K562 (cell line): ENCODE measurements around the gene INHBE. TPM values are rescaled to one million over a fixed set of nuclear protein-coding genes. Genes with fewer than 3 reads are reported as not detected.

Experiments used
- ATAC-seq: fragments of 200-7000 bp; cut with Tn5 transposase; 3 replicates; pipeline ENCODE4 v1.9.1; 2020; ENCODE audit warnings: moderate library complexity
- BruUV-seq: library from RNA; stranded (reverse); fragments of 400-500 nt; replicated peaks from 2 replicates; lab custom pipeline; 2021; lab: Mats Ljungman, UMichigan
- CTCF ChIA-PET: fragments of 300-600 bp; formaldehyde crosslinking; extraction: SDS; loops from one replicate; lab custom pipeline; 2021; ENCODE audit warnings: low intra/inter-chr PET ratio; lab: Yijun Ruan, JAX
- POLR2A ChIA-PET: fragments of 300-600, 350-650 bp; sonication (Branson Sonifier 250); formaldehyde crosslinking; extraction: SDS; loops from one replicate; lab custom pipeline; 2021; ENCODE audit warnings: antibody characterized with exemption, inconsistent platforms; lab: Yijun Ruan, JAX
- DNase-seq, 4 experiments: peaks; one replicate each; pipeline versions ENCODE4 v3.0.0 to v3.0.0-alpha.2; 2011 to 2018; ENCODE audit warnings: low spot score in 3 of 4, mixed read lengths in 3 of 4; ENCODE audit errors: extremely low read depth in 1 of 4
- FAIRE-seq: peaks from 2 replicates; lab custom pipeline; 2011; peaks lifted over from hg19 to GRCh38; lab: Jason Lieb, UNC
- H2AFZ ChIP-seq: 2 replicates; pipeline ENCODE4 v1.6.0; 2011; ENCODE audit warnings: low read depth, low read length, control low read depth, inconsistent platforms
- H3K27ac ChIP-seq: fragments of 200-600 bp; 3 replicates; pipeline ENCODE4 v1.8.0; 2011; ENCODE audit warnings: low read depth, mild to moderate bottlenecking, control low read depth, inconsistent platforms, low read length, moderate library complexity, mixed read lengths; ENCODE audit errors: extremely low read depth
- H3K27me3 ChIP-seq, 2 experiments: fragments of 300-600 bp in 1 of 2; 2 replicates in 1 of 2; 3 replicates in 1 of 2; pipeline versions ENCODE4 v1.6.0 to v1.8.0; 2011; ENCODE audit warnings: inconsistent platforms in 2 of 2, low read length in 2 of 2, mild to moderate bottlenecking in 1 of 2, mixed read lengths in 1 of 2, moderate library complexity in 1 of 2; ENCODE audit not compliant: control insufficient read depth in 2 of 2, insufficient read depth in 2 of 2
- H3K36me3 ChIP-seq: fragments of 300-600 bp; 3 replicates; pipeline ENCODE4 v1.8.0; 2011; ENCODE audit warnings: mild to moderate bottlenecking, low read length, inconsistent platforms; ENCODE audit not compliant: control insufficient read depth, insufficient read depth
- H3K4me1 ChIP-seq, 2 experiments: fragments of 200-600 bp in 1 of 2; replicated peaks in 1 of 2; 2 replicates in 1 of 2; 3 replicates in 1 of 2; pipeline versions ENCODE4 v1.5.1 to v1.8.0; 2011; ENCODE audit warnings: inconsistent platforms in 2 of 2, low read length in 2 of 2, mild to moderate bottlenecking in 1 of 2, mixed read lengths in 1 of 2, moderate library complexity in 1 of 2; ENCODE audit not compliant: control insufficient read depth in 2 of 2, insufficient read depth in 2 of 2
- H3K4me2 ChIP-seq: 2 replicates; pipeline ENCODE4 v1.6.1; 2011; ENCODE audit warnings: low read length, control low read depth, inconsistent platforms, mixed read lengths; ENCODE audit not compliant: insufficient read depth
- H3K4me3 ChIP-seq: fragments of 200-600 bp; sonication (generic), shearing (Covaris generic); 2 replicates; pipeline ENCODE4 v1.5.1; 2016; ENCODE audit warnings: control low read depth, inconsistent platforms
- H3K79me2 ChIP-seq: fragments of 200-600 bp; 3 replicates; pipeline ENCODE4 v1.8.0; 2011; ENCODE audit warnings: low read length, inconsistent platforms; ENCODE audit not compliant: control insufficient read depth, insufficient read depth
- H3K9ac ChIP-seq, 2 experiments: 2 replicates each; pipeline versions ENCODE4 v1.6.0 to v1.6.1; 2011; ENCODE audit warnings: low read depth in 2 of 2, low read length in 2 of 2, control low read depth in 1 of 2, inconsistent platforms in 1 of 2, mild to moderate bottlenecking in 1 of 2, mixed read lengths in 1 of 2; ENCODE audit not compliant: insufficient read depth in 1 of 2
- H3K9me1 ChIP-seq: one replicate; pipeline ENCODE4 v1.6.0; 2011; ENCODE audit warnings: inconsistent platforms, mild to moderate bottlenecking, low read length, moderate library complexity; ENCODE audit not compliant: control insufficient read depth, insufficient read depth
- H3K9me3 ChIP-seq: replicated peaks from 2 replicates; pipeline ENCODE4 v1.5.1; 2011; ENCODE audit warnings: low read depth, low read length, inconsistent platforms; ENCODE audit not compliant: control insufficient read depth, insufficient read depth
- H4K20me1 ChIP-seq: replicated peaks from 2 replicates; pipeline ENCODE4 v1.6.1; 2011; ENCODE audit warnings: low read length, inconsistent platforms, mixed read lengths; ENCODE audit not compliant: control insufficient read depth, insufficient read depth
- ARID4B ChIP-seq: sonication (generic); formaldehyde crosslinking; IDR thresholded peaks from 2 replicates; pipeline ENCODE4 v1.8.0; 2022; ENCODE audit warnings: mild to moderate bottlenecking, missing genetic modification reagents
- ATF1 ChIP-seq, 2 experiments: fragments of 450-650 bp in 1 of 2; IDR thresholded peaks; 2 replicates each; pipeline ENCODE4 v1.6.1; 2016; ENCODE audit warnings: missing compliant biosample characterization in 1 of 2, missing genetic modification characterization in 1 of 2
- ATF3 ChIP-seq, 2 experiments: fragments of 450-650 bp in 1 of 2; sonication (generic) in 1 of 2; formaldehyde crosslinking in 1 of 2; IDR thresholded peaks in 1 of 2; conservative IDR thresholded peaks in 1 of 2; 2 replicates each; pipeline versions ENCODE4 v1.6.1 to v1.8.1; 2016 to 2023; ENCODE audit warnings: mild to moderate bottlenecking in 2 of 2, moderate library complexity in 2 of 2, inconsistent platforms in 1 of 2, missing genetic modification reagents in 1 of 2
- CGGBP1 ChIP-seq: fragments of 250-450 bp; sonication (Bioruptor Pico); IDR thresholded peaks from 2 replicates; pipeline ENCODE4 v1.9.0; 2021; ENCODE audit warnings: mild to moderate bottlenecking
- CXXC5 ChIP-seq: fragments of 250-450 bp; sonication (Bioruptor Pico); IDR thresholded peaks from 2 replicates; pipeline ENCODE4 v1.8.0; 2022; ENCODE audit warnings: inconsistent platforms, mild to moderate bottlenecking, moderate library complexity
- KDM5B ChIP-seq: fragments of 200-600 bp; sonication (generic); IDR thresholded peaks from 2 replicates; pipeline ENCODE4 v1.6.1; 2012; ENCODE audit warnings: low read depth, mild to moderate bottlenecking, moderate library complexity, low read length, control low read depth, inconsistent platforms; ENCODE audit not compliant: insufficient replicate concordance
- KHSRP ChIP-seq: fragments of 450-650 bp; IDR thresholded peaks from 2 replicates; pipeline ENCODE4 v1.6.1; 2017
- PCBP1 ChIP-seq: fragments of 200-400 bp; formaldehyde crosslinking; IDR thresholded peaks from 2 replicates; pipeline ENCODE4 v1.6.1; 2018; ENCODE audit warnings: mild to moderate bottlenecking, low read depth, low read length; ENCODE audit not compliant: poor library complexity, severe bottlenecking
- RBFOX2 ChIP-seq: fragments of 200-400 bp; formaldehyde crosslinking; IDR thresholded peaks from 2 replicates; pipeline ENCODE4 v1.6.1; 2017; ENCODE audit warnings: low read depth, mild to moderate bottlenecking, low read length, moderate library complexity
- SOX6 ChIP-seq: fragments of 450-650 bp; IDR thresholded peaks from 2 replicates; pipeline ENCODE4 v1.6.1; 2014; ENCODE audit warnings: mild to moderate bottlenecking
- TEAD1 ChIP-seq, 2 experiments: fragments of 450-650 bp in 1 of 2; sonication (generic) in 1 of 2; formaldehyde crosslinking; IDR thresholded peaks; 2 replicates each; pipeline versions ENCODE4 v1.4.0 to v1.8.0; 2020 to 2022; ENCODE audit warnings: mild to moderate bottlenecking in 2 of 2, missing genetic modification reagents in 1 of 2
- ZNF174 ChIP-seq: fragments of 250-450 bp; sonication (Bioruptor Pico); IDR thresholded peaks from 2 replicates; pipeline ENCODE4 v1.4.0; 2020; ENCODE audit warnings: mild to moderate bottlenecking
- ZNF274 ChIP-seq: IDR thresholded peaks from 2 replicates; pipeline ENCODE4 v1.6.1; 2011; ENCODE audit warnings: low read depth, mild to moderate bottlenecking, low read length, moderate library complexity, borderline replicate concordance
- ZNF584 ChIP-seq: fragments of 200-800 bp; sonication (Bioruptor generic); IDR thresholded peaks from 2 replicates; pipeline ENCODE4 v1.6.1; 2016; ENCODE audit warnings: low read depth, mild to moderate bottlenecking, missing genetic modification characterization, missing compliant biosample characterization
- WGBS: fragments of 100-300 bp; shearing (Covaris generic); methylation state at CpG from one replicate; pipeline ENCODE4 v1.1.6; 2016; ENCODE audit warnings: low coverage, mixed read lengths; ENCODE audit not compliant: insufficient coverage; ENCODE audit errors: missing lambda C conversion rate; 5-methylcytosine and 5-hydroxymethylcytosine counted together
- in situ Hi-C: fragments of 300-500 bp; cut with MboI; formaldehyde crosslinking; loops from 4 replicates; pipeline ENCODE4 v1.15.0; 2018; ENCODE audit warnings: inconsistent platforms, mixed read lengths
- intact Hi-C: fragments of 100-400 bp; cut with micrococcal nuclease; formaldehyde crosslinking; loops from 2 replicates; pipeline ENCODE4 v1.14.2; 2022
- polyA plus RNA-seq, 8 experiments: library from polyadenylated mRNA; depleted of rRNA in 4 of 8; stranded (reverse) in 5 of 8; unstranded in 3 of 8; fragments of >200 nt; fragmentation: Nextera tagmentation in 2 of 8; fragmentation: Illumina TruSeq in 1 of 8; extraction: Ambion mirVana in 2 of 8; extraction: Trizol in 1 of 8; gene quantifications; 2 replicates each; pipeline versions ENCODE4 v1.2.1 to v1.2.3, GENCODE V29; 2011 to 2014; ENCODE audit warnings: inconsistent platforms in 1 of 8, missing spikeins in 1 of 8
- total RNA-seq, 7 experiments: library from RNA; depleted of rRNA in 6 of 7; stranded (reverse); fragments of >200 nt in 6 of 7; fragmentation: Illumina TruSeq in 2 of 7; extraction: Trizol in 2 of 7; gene quantifications; 2 replicates each; pipeline versions ENCODE4 v1.2.1 to v1.2.3, GENCODE V29; 2011 to 2021; ENCODE audit warnings: low replicate concordance in 1 of 7

The INHBE gene
- total and polyA plus RNA-seq, 9 of the 15 experiments (the other 6 are each of a cell fraction or from before 2014, with no cell fraction given), result 0.94 to 9.9 (median 7.3) TPM

GRCh38 chr12:57461276-57461916 is 6.3 kb downstream of the INHBE start:
- H3K27ac ChIP-seq, result peak overlapping the region; percentile 46; the same call in 2 of the 3 replicates
- H3K36me3 ChIP-seq, result no peaks in the 10 kb centered on the region
- DNase-seq (peak; percentile 78 to 89 (median 84)), FAIRE-seq (no peak), ATAC-seq (peak; percentile 54)
- H3K27me3 ChIP-seq, result peaks cover 2 to 14% of the 10 kb centered on the region in 2 experiments; a peak in 1 of 5 replicates
- peaks cover 27 to 43% of the 10 kb centered on the region in 2 experiments; a peak in 4 of 5 replicates for H3K4me1 ChIP-seq
- no peaks in the 10 kb centered on the region for H3K9me3 ChIP-seq
- WGBS, result under 1% methylated on average over 15 of the region's 32 CpGs
- no TSS peak for BruUV-seq
- H3K9me1 ChIP-seq, result no peaks in the 10 kb centered on the region
- peak overlapping the region; percentile 42 to 90; a peak in 3 of 4 replicates for H3K9ac ChIP-seq
- peak overlapping the region; percentile 85 for H2AFZ ChIP-seq
- peaks cover 8% of the 10 kb centered on the region; the same call in 2 of the 3 replicates for H3K79me2 ChIP-seq
- intact Hi-C loops, result no loop called here
- H3K4me2 ChIP-seq, result peak overlapping the region; percentile 85
- peak overlapping the region; percentile 51 for H3K4me3 ChIP-seq
- POLR2A ChIA-PET, result interaction anchor here (0.6 to 2.3 kb wide), 6 partner anchors 8 to 734 kb away, joined by 3 to 13 read pairs (median 4); no protein-coding TSS in a partner anchor
- CTCF ChIA-PET, result interaction anchor here (0.5 to 1.0 kb wide), 2 partner anchors 38 to 122 kb away, joined by 3 read pairs; no protein-coding TSS in a partner anchor
- in situ Hi-C loops, result no loop called here
- no peaks in the 10 kb centered on the region for H4K20me1 ChIP-seq
- TF ChIP-seq CGGBP1 (CRISPR knock-in tag) (no peak), RBFOX2 (0 out of 2 replicates have a peak, but pooled peaks have one; percentile 7), KHSRP (no peak), ZNF584 (no peak), SOX6 (no peak), PCBP1 (peak; percentile 2), ARID4B (0 out of 2 replicates have a peak, but pooled peaks have one; percentile 43), ATF3 (IDR thresholded peaks at IDR 0.05) (0 out of 2 replicates have a peak, but pooled peaks have one; percentile 6), ATF3 (CRISPR knock-in tag; conservative IDR thresholded peaks at IDR 0.05) (no peak), ZNF174 (CRISPR knock-in tag) (no peak), CXXC5 (CRISPR knock-in tag) (no peak), ATF1 (CRISPR knock-in tag; IDR thresholded peaks at IDR 0.05) (no peak), ATF1 (tag; IDR thresholded peaks at IDR 0.05) (peak; percentile 34; the same call in 1 of the 2 replicates), KDM5B (no peak), TEAD1 (CRISPR knock-in tag; IDR thresholded peaks at IDR 0.05) (0 out of 4 replicates have a peak, but pooled peaks of 1 of the 2 experiments have one; percentile 30), ZNF274 (no peak)
